ENCODE data around the gene DVL3. TPM values are rescaled to one million over a fixed set of nuclear protein-coding genes. Genes with fewer than 3 reads are reported as not detected.
"Not testable (repeated sequence)": the region's sequence is repeated elsewhere in the genome, so short reads cannot be mapped to it uniquely, and the experiment has no call there.

DVL3 gene
- total and polyA plus RNA-seq, 9 donors, result 30.2 to 93.8 (median 71.1) TPM

DNA sequence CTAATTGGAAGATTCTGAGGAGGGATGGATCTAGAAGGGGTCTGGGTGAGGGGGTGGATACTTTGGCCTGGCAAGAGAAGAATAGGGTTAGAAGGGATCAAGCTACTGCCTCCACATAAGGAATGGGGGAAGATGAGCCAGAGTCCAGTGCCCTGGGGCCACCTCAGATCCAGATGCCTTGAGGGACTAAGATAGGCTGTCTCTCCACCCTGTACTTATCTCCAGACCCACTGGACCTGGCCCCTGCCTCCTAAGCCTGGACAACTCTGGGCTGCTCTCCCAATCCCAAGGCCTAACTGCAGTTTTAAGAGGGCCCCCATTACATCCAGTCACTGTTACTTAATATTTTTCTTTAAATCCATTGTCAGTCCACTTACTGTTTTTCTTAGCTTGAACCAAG lies 2.0 kb downstream of the DVL3 start:
- H3K27me3 ChIP-seq, result no peaks in the 10 kb centered on the region
- intact Hi-C loops (cut with DNase I), result no loop called here
- peak in 1 of 5 donors; percentile 29 for DNase-seq
- peak overlapping the region; percentile 76 for H3K4me3 ChIP-seq
- H3K27ac ChIP-seq, result peak overlapping the region; percentile 19 to 95
- TF ChIP-seq POLR2A (IDR thresholded peaks at IDR 0.05) (no peak), EP300 (IDR thresholded peaks at IDR 0.05) (no peak)
- TF ChIP-seq, protein P1, sequence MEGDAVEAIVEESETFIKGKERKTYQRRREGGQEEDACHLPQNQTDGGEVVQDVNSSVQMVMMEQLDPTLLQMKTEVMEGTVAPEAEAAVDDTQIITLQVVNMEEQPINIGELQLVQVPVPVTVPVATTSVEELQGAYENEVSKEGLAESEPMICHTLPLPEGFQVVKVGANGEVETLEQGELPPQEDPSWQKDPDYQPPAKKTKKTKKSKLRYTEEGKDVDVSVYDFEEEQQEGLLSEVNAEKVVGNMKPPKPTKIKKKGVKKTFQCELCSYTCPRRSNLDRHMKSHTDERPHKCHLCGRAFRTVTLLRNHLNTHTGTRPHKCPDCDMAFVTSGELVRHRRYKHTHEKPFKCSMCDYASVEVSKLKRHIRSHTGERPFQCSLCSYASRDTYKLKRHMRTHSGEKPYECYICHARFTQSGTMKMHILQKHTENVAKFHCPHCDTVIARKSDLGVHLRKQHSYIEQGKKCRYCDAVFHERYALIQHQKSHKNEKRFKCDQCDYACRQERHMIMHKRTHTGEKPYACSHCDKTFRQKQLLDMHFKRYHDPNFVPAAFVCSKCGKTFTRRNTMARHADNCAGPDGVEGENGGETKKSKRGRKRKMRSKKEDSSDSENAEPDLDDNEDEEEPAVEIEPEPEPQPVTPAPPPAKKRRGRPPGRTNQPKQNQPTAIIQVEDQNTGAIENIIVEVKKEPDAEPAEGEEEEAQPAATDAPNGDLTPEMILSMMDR (IDR thresholded peaks at IDR 0.05), result no peak
- no peaks in the 10 kb centered on the region for H3K36me3 ChIP-seq
- H3K4me1 ChIP-seq (ENCODE audit: insufficient read depth), result peaks cover 11% of the 10 kb centered on the region
- no peaks in the 10 kb centered on the region for H3K9me3 ChIP-seq

DNA sequence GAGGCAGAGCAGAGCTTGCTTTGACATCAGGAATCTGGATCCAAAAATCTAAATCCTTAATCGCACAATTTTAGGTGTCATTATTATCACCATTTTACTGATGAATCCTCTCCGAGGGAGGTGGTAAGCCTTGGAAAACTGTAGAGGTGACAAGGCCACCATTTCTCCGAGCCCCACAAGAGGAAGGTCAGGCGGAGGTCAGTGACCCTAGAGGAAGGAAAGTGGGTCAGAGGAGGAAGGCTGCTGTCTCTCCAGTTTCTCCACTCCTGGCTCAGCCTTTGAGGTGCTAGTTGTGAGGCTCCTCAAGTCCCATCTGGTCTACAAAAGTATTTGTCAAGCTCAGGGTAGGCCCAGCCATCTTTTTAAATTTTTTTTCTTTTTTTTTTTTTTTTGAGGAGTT lies 3.2 kb downstream of the DVL3 start:
- no peak overlapping the region for H3K27ac ChIP-seq

DNA sequence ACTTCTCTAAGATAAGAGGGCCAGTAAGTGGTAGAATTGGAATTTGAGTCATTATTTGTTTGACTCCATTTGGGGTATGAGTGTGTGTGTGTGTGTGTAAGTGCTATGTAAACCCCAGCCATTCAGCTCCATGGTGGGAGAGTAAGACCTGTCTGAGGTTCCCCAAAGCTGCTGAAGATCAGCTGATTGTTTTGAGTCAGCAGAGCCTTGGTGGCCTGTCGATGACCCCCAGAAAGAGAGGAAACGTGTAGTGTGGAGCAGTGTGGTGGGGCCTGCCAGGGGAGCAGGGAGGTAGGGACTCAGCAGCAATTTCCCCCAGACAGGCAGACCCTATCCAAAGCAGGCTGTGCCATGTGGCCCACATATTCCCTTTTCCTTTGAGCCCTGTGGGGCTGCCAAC lies 5.3 kb downstream of the DVL3 start:
- TF ChIP-seq POLR2A (IDR thresholded peaks at IDR 0.05), result no peak
- TF ChIP-seq EP300 (IDR thresholded peaks at IDR 0.05), result no peak
- TF ChIP-seq, protein P1 (IDR thresholded peaks at IDR 0.05), result no peak
- 10 to 23% (median 11%) methylated on average over 2 of the region's 2 CpGs for WGBS, 3 donors
- H3K27ac ChIP-seq, result no peak overlapping the region
- H3K36me3 ChIP-seq, result no peaks in the 10 kb centered on the region
- no peak for DNase-seq
- no peak overlapping the region for H3K4me3 ChIP-seq
- no peaks in the 10 kb centered on the region for H3K27me3 ChIP-seq
- no peaks in the 10 kb centered on the region for H3K9me3 ChIP-seq
- intact Hi-C loops (cut with DNase I), result no loop called here
- peaks cover 11% of the 10 kb centered on the region for H3K4me1 ChIP-seq (ENCODE audit: insufficient read depth)

More for the DNA sequence above, 3.2 kb downstream of the DVL3 start:
- no peak for TF ChIP-seq POLR2A (IDR thresholded peaks at IDR 0.05)
- no peak for TF ChIP-seq EP300 (IDR thresholded peaks at IDR 0.05)
- TF ChIP-seq, protein P1 (IDR thresholded peaks at IDR 0.05), result no peak
- WGBS, 3 donors, result 70 to 71% (median 71%) methylated on average over 4 of the region's 4 CpGs
- H3K36me3 ChIP-seq, result no peaks in the 10 kb centered on the region
- peaks cover 11% of the 10 kb centered on the region for H3K4me1 ChIP-seq (ENCODE audit: insufficient read depth)
- no peaks in the 10 kb centered on the region for H3K27me3 ChIP-seq
- intact Hi-C loops (cut with DNase I), result no loop called here
- DNase-seq, result peak in 1 of 5 donors; percentile 21
- no peak overlapping the region for H3K4me3 ChIP-seq
- no peaks in the 10 kb centered on the region for H3K9me3 ChIP-seq

DNA sequence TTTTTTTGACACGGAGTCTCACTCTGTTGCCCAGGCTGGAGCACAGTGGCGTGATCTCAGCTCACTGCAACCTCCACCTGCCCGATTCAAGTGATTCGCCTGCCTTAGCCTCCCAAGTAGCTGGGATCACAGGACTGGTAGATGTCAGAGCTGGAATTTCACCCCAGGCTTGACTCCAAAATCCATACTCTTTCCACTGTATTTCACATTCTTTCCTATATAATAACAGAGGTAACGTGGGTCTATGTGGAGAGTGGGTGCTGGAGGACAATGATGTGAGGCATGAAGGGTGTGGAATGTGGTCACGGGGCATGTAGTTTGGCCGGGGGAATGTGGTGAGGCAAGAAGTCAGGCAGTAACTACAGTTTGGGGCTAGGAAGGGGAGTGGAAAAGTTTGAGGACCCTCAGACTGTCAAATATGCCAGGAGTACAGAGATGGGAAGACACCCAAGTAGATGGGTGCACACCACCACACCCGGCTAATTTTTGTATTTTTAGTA lies 7.4 kb downstream of the DVL3 start:
- H3K4me3 ChIP-seq; H3K27me3 ChIP-seq; intact Hi-C loops (cut with DNase I); DNase-seq; H3K4me1 ChIP-seq (ENCODE audit: insufficient read depth); H3K9me3 ChIP-seq; H3K27ac ChIP-seq; H3K36me3 ChIP-seq: not testable (repeated sequence)
- 67 to 80% (median 75%) methylated on average over 8 of the region's 8 CpGs for WGBS, 3 donors

DNA sequence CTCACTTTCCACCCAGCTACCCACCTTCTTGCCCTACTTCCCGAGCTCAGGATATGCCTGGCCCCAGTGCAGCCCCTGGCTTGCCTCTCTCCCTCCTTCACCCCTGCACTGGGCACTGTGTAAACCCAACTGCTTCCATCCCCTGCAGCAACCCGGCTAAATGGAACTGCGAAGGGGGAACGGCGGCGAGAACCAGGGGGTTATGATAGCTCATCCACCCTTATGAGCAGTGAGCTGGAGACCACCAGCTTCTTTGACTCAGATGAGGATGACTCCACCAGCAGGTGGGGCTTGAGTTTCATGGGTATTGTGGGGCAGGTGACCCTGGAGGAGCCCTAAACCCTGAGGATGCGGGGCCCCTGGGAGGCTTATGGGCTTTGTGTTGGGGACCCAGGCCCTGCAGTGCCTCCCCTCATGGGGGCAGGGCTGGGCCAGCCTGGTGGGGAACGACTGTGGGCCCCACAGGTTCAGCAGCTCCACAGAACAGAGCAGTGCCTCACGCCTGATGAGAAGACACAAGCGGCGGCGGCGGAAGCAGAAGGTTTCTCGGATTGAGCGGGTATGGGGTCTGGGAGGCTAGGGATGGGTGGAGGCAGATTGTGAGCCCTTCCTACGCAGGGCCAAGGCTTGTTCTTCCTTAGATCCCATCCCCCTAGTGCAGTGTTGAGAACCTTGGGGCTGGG lies 9.6 kb downstream of the DVL3 start:
- DNase-seq, result no peak
- WGBS, 3 donors, result 90 to 93% (median 91%) methylated on average over 16 of the region's 16 CpGs
- Histone ChIP-seq H3K4me1 (ENCODE audit: insufficient read depth) (peaks cover 8% of the 10 kb centered on the region), H3K9me3 (no peaks in the 10 kb centered on the region), H3K27ac (no peak overlapping the region), H3K27me3 (no peaks in the 10 kb centered on the region), H3K4me3 (no peak overlapping the region), H3K36me3 (no peaks in the 10 kb centered on the region)
- intact Hi-C loops (cut with DNase I), result no loop called here
- TF ChIP-seq POLR2A (IDR thresholded peaks at IDR 0.05) (no peak), EP300 (IDR thresholded peaks at IDR 0.05) (no peak)
- TF ChIP-seq, protein P1 (IDR thresholded peaks at IDR 0.05), result no peak
